NCI-H460 (cell line): ENCODE measurements around the gene POMZP3. TPM values are rescaled to one million over a fixed set of nuclear protein-coding genes. Genes with fewer than 3 reads are reported as not detected.
A peak's percentile ranks its signal among the peaks of the same experiment; 100 is the strongest.
"Not testable (repeated sequence)": the region's sequence is repeated elsewhere in the genome, so short reads cannot be mapped to it uniquely, and the experiment has no call there.

Experiments
- DNase-seq: peaks from one replicate; pipeline ENCODE4 v3.0.0-alpha.2; 2016; ENCODE audit warnings: low read depth; ENCODE audit errors: extremely low read depth
- total RNA-seq: library from RNA; depleted of rRNA; stranded (reverse); fragments of >200 nt; shearing (Covaris generic); gene quantifications from 2 replicates; pipeline ENCODE4 v1.2.3, GENCODE V29; 2014; rRNA removed

The POMZP3 gene
- total RNA-seq, 1 experiment from 2014 or later: 10.0 TPM

DNA sequence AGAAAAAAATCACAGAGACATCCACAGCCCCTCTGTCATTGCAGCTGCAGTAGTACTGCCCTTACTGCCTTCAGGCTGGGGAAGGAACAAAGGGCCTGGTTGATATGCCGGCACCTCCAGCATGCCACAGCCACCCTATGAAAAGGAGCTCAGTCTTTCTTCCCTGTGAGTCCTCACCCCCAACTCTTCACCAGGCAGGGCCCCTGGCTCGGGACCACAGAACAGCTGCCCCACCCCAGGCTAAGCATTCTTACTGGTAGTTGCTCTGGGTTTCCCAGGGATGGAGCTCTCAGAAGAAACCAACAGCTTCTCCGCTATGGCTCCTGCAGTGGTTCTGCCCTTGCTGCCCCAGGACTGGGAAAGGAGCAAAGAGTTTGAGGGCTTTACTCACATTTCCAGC is 36.0 kb downstream of the POMZP3 start:
- DNase-seq: not testable (repeated sequence)

DNA sequence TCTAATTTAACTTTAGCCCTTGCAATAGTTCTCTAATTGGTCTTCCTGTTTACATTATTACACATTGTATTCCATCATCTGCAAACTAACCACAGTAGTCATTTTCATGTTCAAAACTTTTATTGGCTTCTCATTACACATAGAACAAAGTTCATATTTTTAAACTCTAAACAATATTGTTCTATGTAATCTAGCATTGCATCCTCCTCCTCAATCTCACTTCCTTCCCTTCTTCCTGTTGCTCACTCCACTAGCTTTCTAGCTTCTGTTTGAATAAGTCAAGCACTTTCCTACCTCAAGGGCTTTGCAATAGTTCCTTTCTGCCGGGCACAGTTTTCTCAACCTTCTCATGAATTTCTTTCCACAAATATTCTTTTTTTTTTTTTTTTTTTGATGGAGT is 38.5 kb downstream of the POMZP3 start:
- DNase-seq: not testable (repeated sequence)

DNA sequence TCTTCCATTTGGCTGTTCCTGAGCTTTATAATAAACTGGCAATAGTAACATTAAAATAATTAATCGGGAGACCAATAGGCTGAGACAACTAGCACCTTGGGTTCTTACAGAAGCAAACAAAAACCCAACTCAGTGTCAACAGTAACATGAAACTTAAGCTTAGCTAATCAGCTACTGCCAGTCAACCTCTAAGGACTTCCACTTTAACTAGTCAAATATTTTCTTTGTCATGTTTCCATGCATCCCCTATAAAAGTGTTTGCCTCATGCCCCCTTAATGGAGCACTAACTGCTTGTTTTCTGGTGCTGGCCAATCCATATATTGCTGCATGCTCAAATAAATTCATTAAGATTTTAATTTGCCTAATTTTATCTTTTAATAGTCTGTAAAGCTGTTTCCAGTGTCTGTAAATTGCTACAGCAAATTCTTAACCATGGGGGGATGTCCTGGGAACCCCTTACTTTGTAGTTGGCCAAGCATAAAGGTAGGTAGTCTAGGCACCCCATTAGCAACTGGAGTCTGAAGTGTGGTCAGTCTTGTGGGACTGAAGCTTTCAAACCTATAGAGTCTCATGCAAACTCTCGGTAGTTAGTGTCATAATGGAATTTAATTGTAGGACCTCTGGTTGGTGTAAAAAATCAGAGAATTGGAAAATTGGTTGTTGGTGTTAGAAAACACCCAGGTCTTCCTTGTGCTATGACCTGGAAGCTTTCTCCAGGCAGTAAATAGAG is 40.3 kb downstream of the POMZP3 start:
- not testable (repeated sequence) for DNase-seq

DNA sequence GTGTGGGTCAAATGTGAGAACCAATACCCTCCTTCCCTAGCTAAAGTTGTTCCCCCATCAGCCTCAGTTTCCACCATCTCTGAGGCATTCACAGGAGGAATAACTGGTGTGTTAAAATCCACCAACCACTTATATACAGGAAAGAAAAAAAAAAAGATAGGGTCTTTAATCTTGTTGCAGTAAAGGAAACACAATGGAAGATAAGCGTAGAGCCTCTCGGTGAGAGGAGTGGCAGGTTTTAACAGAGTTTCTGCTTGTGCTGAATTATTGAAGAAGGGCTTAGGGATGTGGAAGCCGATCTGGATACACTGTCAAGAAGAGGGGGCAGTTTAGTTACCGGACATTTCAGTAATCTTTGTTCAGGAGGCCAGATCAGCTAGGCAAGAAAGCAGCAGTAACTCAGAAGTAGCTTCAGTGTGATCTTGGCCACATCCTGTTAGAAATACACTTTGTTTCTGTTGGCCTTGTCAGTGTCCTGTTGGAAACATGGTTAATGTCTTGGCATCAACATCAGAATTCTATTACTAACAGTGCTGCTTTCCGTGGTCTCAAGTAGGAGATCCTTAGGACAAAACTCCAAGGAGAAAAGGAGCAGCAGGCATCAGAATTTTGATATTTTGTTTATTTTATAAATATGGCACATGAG is 43.3 kb downstream of the POMZP3 start:
- not testable (repeated sequence) for DNase-seq

DNA sequence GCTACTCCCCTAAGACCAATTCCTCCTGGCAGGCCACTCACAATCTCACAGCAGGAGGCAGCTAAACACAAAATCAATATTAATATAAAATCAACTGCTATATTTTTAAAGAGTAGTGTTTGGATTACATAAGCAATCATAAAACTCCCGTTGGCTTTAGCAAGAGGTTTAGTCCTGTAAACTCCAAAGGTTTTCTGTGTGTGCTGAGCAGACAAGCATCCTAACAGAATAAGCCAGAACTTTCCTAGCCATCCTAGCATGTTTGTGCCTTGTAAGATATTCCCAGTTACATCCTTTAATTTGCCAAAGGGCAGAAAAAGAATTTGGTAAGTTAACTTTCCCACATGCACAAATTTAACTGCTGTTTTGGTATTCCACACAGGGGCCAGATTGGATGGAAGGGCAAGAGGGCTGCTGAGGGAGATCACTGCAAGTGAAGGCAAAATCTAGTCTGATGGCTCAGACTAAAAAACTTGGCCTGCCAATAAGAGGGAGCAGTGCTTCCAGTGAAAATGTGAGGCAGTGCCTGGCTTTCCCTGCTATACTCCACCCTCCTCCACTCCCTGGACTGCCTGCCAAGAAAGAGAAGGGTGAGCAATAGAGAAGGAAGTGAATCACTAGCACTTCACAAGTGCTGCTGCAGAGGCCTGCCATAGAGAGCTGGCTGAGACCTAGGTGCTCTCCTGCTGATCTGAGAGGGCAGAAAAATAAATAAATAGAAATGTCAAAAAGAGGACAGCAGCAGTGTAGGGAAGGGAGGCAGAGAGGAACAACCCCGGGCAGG is 44.0 kb downstream of the POMZP3 start:
- DNase-seq: peak; percentile 80

DNA sequence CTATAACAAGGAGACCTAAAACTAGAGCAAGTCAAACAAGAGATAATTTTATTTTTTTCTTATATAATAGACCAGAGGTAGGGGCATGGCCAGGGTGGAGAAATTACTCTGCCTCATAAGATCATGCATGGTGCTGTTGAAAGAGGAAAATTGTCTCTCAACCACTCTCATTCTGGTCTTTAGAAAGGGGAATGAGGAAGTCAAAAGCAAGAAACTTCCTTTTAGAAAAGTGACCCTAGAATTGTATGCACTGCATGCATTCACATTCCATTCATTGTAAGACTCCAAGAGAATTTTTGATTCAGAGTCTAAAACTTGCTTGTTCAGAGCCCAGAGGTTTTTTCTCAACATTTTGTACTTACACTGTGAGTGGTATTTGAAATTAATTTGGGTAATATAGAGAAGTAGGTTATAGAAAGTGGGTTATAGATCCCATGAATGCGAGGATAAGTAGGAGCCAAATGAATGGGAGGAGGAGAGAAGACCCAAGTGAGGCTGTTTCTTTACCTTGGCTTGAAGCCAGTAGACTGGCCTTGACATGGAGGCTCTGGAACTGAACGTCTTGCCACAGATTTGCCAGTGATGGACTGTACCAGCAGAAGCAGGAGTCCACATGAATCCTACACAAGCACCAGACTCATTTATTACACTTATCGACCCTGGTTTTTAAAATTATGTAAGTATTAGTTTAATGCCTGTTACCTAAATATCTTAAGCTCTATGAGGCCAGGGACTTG is 51.0 kb downstream of the POMZP3 start:
- DNase-seq: not testable (repeated sequence)

DNA sequence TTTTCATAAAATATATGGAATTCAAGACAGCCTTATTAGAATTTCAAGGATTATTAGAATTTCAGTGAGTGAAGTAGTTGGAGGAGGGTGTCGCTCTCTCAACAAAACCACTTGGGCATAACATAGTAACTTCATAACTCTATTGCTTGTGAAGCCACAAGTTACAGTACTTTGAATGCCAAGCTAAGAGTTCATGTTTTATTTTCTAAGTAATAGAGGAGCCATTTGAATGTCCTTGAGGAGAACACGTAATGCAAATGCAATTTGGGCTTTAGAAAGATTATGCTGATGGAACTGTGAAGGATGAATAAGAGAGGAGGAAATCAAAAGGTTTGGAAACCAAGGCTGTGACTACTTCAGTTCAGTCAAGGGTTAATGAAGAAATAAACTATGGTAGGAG is 51.6 kb downstream of the POMZP3 start:
- DNase-seq: not testable (repeated sequence)

DNA sequence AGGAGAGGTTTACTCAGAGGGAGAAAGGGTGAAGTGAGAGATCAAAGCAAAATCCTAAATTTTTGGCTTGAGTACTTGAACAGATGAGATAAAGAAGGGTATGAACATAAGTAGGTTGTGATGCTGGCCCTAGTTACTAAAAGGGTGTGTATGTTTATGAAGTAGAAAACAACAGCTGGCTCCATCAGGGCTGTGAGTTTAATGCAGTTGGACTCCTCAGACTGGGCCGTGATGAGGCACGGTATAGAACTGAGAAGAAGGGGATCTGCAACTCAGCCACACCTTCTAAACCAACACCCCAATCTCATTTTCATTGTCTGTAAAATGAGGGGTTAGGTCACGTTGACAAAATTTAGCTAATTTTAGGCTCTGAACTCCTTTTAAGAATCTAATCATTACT is 54.8 kb downstream of the POMZP3 start:
- DNase-seq: not testable (repeated sequence)

DNA sequence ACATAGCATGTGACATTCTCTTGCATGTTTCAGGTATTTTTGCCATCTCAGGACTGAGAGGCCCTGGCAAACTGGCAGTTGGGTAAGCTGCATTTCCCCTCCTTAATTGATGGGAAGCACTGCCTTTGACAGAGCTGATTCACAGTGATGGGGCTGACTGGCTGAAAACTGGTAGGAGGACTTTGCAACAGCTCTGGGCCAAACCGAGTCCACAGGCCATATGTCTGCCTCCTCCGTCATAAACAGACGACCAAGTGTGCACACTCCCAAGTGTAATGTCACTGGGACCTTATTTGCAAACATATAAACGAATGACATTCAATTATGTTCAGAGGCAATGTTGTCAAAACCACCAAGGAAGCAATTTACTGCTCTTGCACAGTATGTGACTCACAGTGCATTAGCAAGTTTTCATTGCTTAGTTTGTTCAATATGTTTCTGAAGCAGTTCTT is 56.7 kb downstream of the POMZP3 start:
- not testable (repeated sequence) for DNase-seq

DNA sequence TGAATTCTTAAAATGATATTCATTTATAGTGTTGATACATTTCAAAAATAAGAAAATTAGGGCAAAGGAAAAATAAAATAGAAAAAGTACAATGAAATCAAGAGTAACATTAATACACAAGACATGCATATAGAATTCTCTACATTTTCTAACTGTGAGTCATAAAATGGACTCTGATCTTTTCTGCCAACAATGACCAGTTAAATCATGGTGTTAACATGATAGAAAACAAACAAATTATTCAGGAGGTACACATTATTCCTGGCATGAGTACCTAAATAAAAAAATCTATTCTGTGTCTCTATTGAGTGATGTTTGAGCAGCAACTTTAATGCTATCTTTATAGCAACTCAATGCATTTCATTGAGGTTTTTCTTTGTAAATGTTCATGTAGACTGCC is 58.3 kb downstream of the POMZP3 start:
- peak; percentile 34 for DNase-seq

DNA sequence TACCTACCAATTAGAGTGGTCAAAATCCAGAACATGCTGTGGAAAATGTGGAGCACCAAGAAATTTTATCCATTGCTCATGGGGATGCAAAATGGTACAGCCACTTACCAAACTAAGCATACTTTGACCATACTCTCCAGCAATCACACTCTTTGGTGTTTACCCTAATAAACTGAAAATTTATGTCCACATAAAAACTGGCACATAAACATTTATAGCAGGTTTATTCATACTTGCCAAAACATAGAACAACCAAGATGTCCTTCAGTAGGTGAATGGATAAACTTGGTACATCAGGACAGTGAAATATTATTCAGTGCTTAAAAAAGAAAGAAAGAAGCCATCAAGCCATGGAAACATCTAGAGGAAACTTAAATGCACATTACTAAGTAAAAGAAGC is 59.3 kb downstream of the POMZP3 start:
- DNase-seq: not testable (repeated sequence)

DNA sequence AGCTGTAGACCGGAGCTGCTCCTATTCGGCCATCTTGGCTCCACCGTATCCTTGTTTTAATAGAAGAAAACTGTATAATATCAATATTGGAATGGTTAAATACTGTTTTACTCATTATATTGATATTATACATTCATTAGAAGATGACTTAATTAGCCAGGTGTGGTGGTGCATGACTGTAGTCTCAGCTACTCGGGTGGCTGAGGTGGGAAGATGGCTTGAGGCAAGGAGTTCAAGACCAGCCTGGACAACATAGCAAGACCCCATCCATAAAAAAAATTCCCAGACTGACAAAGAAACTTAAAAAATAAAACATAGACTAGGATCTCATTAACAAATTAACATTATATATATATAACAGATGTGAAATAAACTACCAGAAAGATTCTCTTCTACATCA is 59.8 kb downstream of the POMZP3 start:
- not testable (repeated sequence) for DNase-seq

DNA sequence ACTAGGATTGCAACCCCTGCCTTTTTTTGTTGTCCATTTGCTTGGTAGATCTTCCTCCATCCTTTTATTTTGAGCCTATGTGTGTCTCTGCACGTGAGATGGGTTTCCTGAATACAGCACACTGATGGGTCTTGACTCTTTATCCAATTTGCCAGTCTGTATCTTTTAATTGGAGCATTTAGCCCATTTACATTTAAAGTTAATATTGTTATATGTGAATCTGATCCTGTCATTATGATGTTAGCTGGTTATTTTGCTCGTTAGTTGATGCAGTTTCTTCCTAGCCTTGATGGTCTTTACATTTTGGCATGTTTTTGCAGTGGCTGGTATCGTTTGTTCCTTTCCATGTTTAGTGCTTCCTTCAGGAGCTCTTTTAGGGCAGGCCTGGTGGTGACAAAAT is 62.1 kb downstream of the POMZP3 start:
- not testable (repeated sequence) for DNase-seq

DNA sequence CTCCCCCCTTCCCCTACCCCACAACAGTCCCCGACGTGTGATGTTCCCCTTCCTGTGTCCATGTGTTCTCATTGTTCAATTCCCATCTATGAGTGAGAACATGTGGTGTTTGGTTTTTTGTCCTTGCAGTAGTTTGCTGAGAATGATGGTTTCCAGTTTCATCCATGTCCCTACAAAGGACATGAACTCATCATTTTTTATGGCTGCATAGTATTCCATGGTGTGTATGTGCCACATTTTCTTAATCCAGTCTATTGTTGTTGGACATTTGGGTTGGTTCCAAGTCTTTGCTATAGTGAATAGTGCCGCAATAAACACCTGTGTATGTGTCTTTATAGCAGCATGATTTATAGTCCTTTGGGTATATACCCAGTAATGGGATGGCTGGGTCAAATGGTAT is 65.7 kb downstream of the POMZP3 start:
- DNase-seq: not testable (repeated sequence)

DNA sequence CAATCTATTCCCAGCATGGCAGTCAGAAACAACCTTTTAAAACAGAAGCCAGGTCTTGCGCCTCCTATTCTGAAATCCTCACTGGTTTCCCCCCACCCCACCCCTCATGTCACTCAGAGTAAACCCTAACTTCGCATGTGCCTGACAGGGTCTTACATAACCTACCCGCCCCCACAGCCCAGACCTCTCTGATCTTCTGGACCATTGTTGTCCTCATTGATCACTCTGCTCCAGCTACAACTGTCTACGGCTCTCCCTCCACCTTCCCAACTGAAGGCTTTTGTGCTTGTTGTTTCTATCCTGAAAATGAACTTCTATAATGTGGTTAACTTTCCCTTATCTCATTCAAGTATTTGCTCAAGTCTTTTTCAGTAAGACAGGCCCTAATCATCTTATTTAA is 66.9 kb downstream of the POMZP3 start:
- not testable (repeated sequence) for DNase-seq

Other genes with a start within 250 kb of the POMZP3 start
- gene SSC4D, start 217.6 kb downstream of the POMZP3 start, total RNA-seq: 0.37 and 0.75 TPM in 2 replicates
- 14.7 and 20.2 TPM in 2 replicates for gene ZP3, start 202.3 kb downstream of the POMZP3 start, total RNA-seq
- 5.5 and 6.1 TPM in 2 replicates for gene DTX2, start 165.6 kb downstream of the POMZP3 start, total RNA-seq
- gene UPK3B, start 116.7 kb downstream of the POMZP3 start, total RNA-seq: 0.15 TPM in 1 of 2 replicates, not detected in the other
- gene SPDYE16, start 84.0 kb downstream of the POMZP3 start, total RNA-seq: not detected in 2 replicates